OCI-LY1 (cell line): Measurements from ENCODE around the gene CDHR3.

Experiments used
- CTCF ChIP-seq: fragments of 200-600 bp; sonication (generic), shearing (Covaris generic); IDR thresholded peaks from 2 replicates; pipeline ENCODE4 v1.5.1; 2017; ENCODE audit warnings: mild to moderate bottlenecking, antibody characterized with exemption, low read length, moderate library complexity, mixed read lengths
- EZH2 ChIP-seq: fragments of 200-600 bp; sonication (generic), shearing (Covaris generic); IDR thresholded peaks from 2 replicates; pipeline ENCODE4 v1.8.0; 2017; ENCODE audit warnings: borderline replicate concordance, mixed run types, mild to moderate bottlenecking, antibody characterized with exemption, low read length, moderate library complexity, mixed read lengths

- TF ChIP-seq CTCF (no peak), EZH2 (no peak)
Observed at GRCh38 chr7:106026101-106026500, 63.0 kb downstream of the CDHR3 start.
